Gastroesophageal sphincter (tissue), 4 donors: ENCODE measurements around the gene TAF11. TPM values are rescaled to one million over a fixed set of nuclear protein-coding genes. Genes with fewer than 3 reads are reported as not detected.
"Not testable (repeated sequence)": the region's sequence is repeated elsewhere in the genome, so short reads cannot be mapped to it uniquely, and the experiment has no call there.

Source experiments
- ATAC-seq: fragments of 150-250 bp; one replicate; pipeline ENCODE4 v1.9.1; 2016; ENCODE audit warnings: mild to moderate bottlenecking, moderate library complexity
- H3K27ac ChIP-seq, 4 donors: fragments of 200-600 bp; sonication (generic) in 3 of 4; 1 replicate in 3 of 4; 2 replicates in 1 of 4; pipeline ENCODE4 v1.5.1; 2016 to 2019
- H3K27me3 ChIP-seq: fragments of 200-600 bp; sonication (generic); one replicate; pipeline ENCODE4 v1.5.1; 2019
- H3K36me3 ChIP-seq, 2 donors: fragments of 200-600 bp; sonication (generic); one replicate each; pipeline ENCODE4 v1.5.1; 2019; ENCODE audit warnings: control low read depth in 1 of 2
- H3K4me1 ChIP-seq, 3 donors: fragments of 200-600 bp; sonication (generic); 1 replicate in 2 of 3; 2 replicates in 1 of 3; pipeline ENCODE4 v1.5.1; 2016 to 2019; ENCODE audit warnings: control low read depth in 2 of 3
- H3K4me3 ChIP-seq, 2 donors: fragments of 200-600 bp; sonication (generic); one replicate each; pipeline ENCODE4 v1.5.1; 2019; ENCODE audit warnings: mild to moderate bottlenecking in 1 of 2, moderate library complexity in 1 of 2
- H3K9me3 ChIP-seq, 3 donors: fragments of 200-600 bp; sonication (generic); one replicate each; pipeline ENCODE4 v1.5.1; 2017 to 2019; ENCODE audit warnings: control low read depth in 2 of 3
- CTCF ChIP-seq, 4 experiments: fragments of 200-600 bp in 2 of 4; fragments of 450-650 bp in 2 of 4; sonication (generic) in 1 of 4; IDR thresholded peaks; one replicate each; pipeline ENCODE4 v1.5.1; 2017 to 2019; ENCODE audit warnings: antibody characterized with exemption in 4 of 4, mild to moderate bottlenecking in 2 of 4, moderate library complexity in 2 of 4
- EP300 ChIP-seq: sonication (generic); formaldehyde crosslinking; IDR thresholded peaks from one replicate; pipeline ENCODE4 v1.6.1; 2017; ENCODE audit warnings: antibody characterized with exemption, mild to moderate bottlenecking
- POLR2A ChIP-seq, 2 donors: fragments of 450-650 bp; IDR thresholded peaks; one replicate each; pipeline ENCODE4 v1.6.1; 2017; ENCODE audit warnings: antibody characterized with exemption in 2 of 2, mild to moderate bottlenecking in 2 of 2, moderate library complexity in 1 of 2
- POLR2AphosphoS5 ChIP-seq: sonication (generic); formaldehyde crosslinking; IDR thresholded peaks from one replicate; pipeline ENCODE4 v1.6.1; 2017; ENCODE audit warnings: antibody characterized with exemption
- WGBS, 2 donors: methylation state at CpG; one replicate each; pipeline ENCODE4 v1.1.5; 2018; ENCODE audit warnings: low coverage in 1 of 2; 5-methylcytosine and 5-hydroxymethylcytosine counted together
- total RNA-seq, 4 donors: library from RNA; depleted of rRNA; stranded (reverse); fragments of >200 nt; gene quantifications; one replicate each; pipeline ENCODE4 v1.1.0, GENCODE V29; 2016

Gene TAF11
- total RNA-seq, 4 donors from 2014 or later, result 20.9 to 25.6 (median 23.2) TPM

DNA sequence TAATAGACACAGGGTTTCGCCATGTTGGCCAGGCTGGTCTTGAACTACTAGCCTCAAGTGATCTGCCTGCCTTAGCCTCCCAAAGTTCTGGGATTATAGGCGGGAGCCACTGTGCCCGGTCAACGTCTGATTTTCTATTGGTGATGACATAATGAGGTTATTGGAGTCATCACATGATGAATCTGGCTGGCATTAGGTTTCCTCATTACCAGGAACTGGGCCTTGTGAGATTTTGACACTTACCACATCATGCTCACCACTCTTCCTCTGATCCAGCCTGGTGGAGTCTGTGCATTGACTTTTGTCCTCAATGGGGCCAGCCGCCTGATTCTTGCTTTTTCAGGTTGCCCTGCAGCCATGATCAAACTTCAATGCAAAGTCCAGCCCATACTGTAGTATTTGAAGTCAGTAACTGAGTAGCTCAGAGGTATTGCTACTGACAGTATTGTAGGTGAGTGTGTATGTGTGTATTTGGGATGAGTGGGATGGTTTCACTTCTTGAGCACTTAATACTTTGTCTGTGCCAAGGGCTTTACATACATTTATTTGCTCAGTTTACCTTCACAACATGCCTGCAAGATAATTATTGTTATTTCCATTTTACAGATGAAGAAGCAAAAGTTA, 17.3 kb upstream of the TAF11 start:
- Histone ChIP-seq H3K4me1 (no peaks in the 10 kb centered on the region), H3K9me3 (no peaks in the 10 kb centered on the region), H3K27me3 (no peaks in the 10 kb centered on the region), H3K27ac (no peak overlapping the region), H3K36me3 (no peaks in the 10 kb centered on the region), H3K4me3 (no peak overlapping the region)
- ATAC-seq, result no peak
- WGBS, 2 donors, result 99% methylated on average over 5 of the region's 5 CpGs; no CpG with 5 or more reads in 1 of the 2 donors
- TF ChIP-seq CTCF (IDR thresholded peaks at IDR 0.05) (no peak), POLR2A (IDR thresholded peaks at IDR 0.05) (no peak), EP300 (no peak), POLR2AphosphoS5 (no peak)

DNA sequence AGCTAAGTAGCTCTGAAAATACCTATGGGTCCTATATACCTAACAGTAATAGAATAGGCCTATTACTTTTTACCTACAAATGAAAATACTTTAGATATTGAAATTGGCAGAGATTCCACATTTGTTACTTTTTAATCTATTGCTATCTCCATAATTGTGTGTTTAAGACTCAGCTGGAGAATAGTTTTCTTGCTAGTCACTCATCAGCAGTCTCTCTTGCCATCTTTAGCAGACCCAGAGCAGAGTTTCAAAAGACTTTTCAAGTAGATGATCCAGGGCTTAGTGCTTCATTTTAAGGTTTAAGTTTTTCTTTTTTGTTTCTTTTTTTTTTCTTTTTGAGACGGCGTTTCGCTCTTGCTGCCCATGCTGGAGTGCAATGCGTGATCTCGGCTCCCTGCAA, 14.1 kb upstream of the TAF11 start:
- ATAC-seq, result no peak
- H3K9me3 ChIP-seq, result no peaks in the 10 kb centered on the region
- WGBS, 2 donors, result 96% methylated on average over 5 of the region's 5 CpGs; no CpG with 5 or more reads in 1 of the 2 donors

DNA sequence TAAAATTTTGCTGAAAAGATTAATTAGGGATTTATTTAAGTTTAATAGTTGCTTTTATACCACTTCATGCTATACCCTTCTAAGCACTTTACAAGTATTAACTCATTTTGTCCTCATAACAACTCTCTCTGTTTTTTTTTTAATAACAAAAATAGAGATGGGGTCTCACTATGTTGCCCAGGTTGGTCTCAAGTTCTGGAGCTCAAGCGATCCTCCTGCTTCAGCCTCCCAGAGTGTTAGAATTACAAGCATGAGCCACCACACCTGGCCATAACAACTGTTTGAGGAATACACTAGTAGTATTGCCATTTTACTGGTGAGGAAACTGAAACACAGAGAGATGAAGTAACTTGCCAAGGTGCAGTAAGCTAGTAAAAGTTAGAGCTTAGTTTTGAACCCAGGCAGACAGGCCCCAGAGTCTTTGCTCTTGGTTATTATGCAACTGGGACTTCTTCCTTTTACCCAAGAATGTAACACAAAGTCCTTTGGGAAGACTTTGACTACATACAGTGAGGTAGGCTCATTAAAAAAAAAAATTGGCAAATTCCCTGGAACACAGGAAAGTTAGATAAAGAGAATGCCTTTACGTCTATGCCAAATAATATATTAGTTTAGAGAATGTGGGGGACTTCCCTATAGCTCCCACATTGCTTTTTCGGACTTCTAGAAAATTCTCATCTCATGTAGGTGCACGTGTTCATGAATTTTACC, 12.6 kb upstream of the TAF11 start:
- no peak for ATAC-seq
- no peaks in the 10 kb centered on the region for H3K27me3 ChIP-seq
- no peak for TF ChIP-seq POLR2A (IDR thresholded peaks at IDR 0.05)
- no peak overlapping the region for H3K27ac ChIP-seq
- H3K9me3 ChIP-seq, result no peaks in the 10 kb centered on the region
- WGBS, 2 donors, result 61 to 70% methylated on average over 4 of the region's 4 CpGs
- no peak overlapping the region for H3K4me3 ChIP-seq
- H3K4me1 ChIP-seq, result peaks cover 0 to 7% (median 0%) of the 10 kb centered on the region in 3 donors
- no peaks in the 10 kb centered on the region for H3K36me3 ChIP-seq

More for the DNA sequence above, 14.1 kb upstream of the TAF11 start:
- H3K36me3 ChIP-seq, result no peaks in the 10 kb centered on the region
- TF ChIP-seq EP300, result no peak
- TF ChIP-seq CTCF (IDR thresholded peaks at IDR 0.05), result no peak
- no peaks in the 10 kb centered on the region for H3K27me3 ChIP-seq
- no peak overlapping the region for H3K4me3 ChIP-seq
- peaks cover 0 to 1% (median 0%) of the 10 kb centered on the region in 3 donors for H3K4me1 ChIP-seq
- no peak overlapping the region for H3K27ac ChIP-seq

GRCh38 chr6:34899748-34900147, 11.9 kb upstream of the TAF11 start:
- not testable (repeated sequence) for H3K9me3 ChIP-seq, ATAC-seq, H3K4me3 ChIP-seq, H3K36me3 ChIP-seq, H3K4me1 ChIP-seq, H3K27me3 ChIP-seq, H3K27ac ChIP-seq
- WGBS, 2 donors, result 60% methylated on average over 1 of the region's 1 CpG; no CpG with 5 or more reads in 1 of the 2 donors

GRCh38 chr6:34897716-34898115, 9.9 kb upstream of the TAF11 start:
- WGBS, 2 donors, result 29 to 31% methylated on average over 1 of the region's 1 CpG
- Histone ChIP-seq H3K4me3 (no peak overlapping the region), H3K27me3 (no peaks in the 10 kb centered on the region), H3K4me1 (peaks cover 0 to 7% (median 0%) of the 10 kb centered on the region in 3 donors), H3K27ac (no peak overlapping the region), H3K36me3 (no peaks in the 10 kb centered on the region), H3K9me3 (no peaks in the 10 kb centered on the region)
- no peak for ATAC-seq
- TF ChIP-seq CTCF (IDR thresholded peaks at IDR 0.05) (no peak), POLR2AphosphoS5 (no peak), POLR2A (IDR thresholded peaks at IDR 0.05) (no peak), EP300 (no peak)

GRCh38 chr6:34897130-34897529, 9.3 kb upstream of the TAF11 start:
- H3K36me3 ChIP-seq, result no peaks in the 10 kb centered on the region
- 50 to 73% methylated on average over 1 of the region's 1 CpG for WGBS, 2 donors
- TF ChIP-seq POLR2A (IDR thresholded peaks at IDR 0.05) (no peak), EP300 (no peak), CTCF (IDR thresholded peaks at IDR 0.05) (no peak), POLR2AphosphoS5 (no peak)
- no peaks in the 10 kb centered on the region for H3K9me3 ChIP-seq
- no peak overlapping the region for H3K4me3 ChIP-seq
- no peak for ATAC-seq
- peaks cover 0 to 7% (median 0%) of the 10 kb centered on the region in 3 donors for H3K4me1 ChIP-seq
- H3K27me3 ChIP-seq, result no peaks in the 10 kb centered on the region
- H3K27ac ChIP-seq, result no peak overlapping the region
